ENCODE results near the gene DBN1. TPM values are rescaled to one million over a fixed set of nuclear protein-coding genes. Genes with fewer than 3 reads are reported as not detected.

The DBN1 gene
- total and polyA plus RNA-seq, 2 of the 8 experiments (the other 6 are each of a cell fraction or from before 2014, with no cell fraction given): 168 to 333 TPM

DNA sequence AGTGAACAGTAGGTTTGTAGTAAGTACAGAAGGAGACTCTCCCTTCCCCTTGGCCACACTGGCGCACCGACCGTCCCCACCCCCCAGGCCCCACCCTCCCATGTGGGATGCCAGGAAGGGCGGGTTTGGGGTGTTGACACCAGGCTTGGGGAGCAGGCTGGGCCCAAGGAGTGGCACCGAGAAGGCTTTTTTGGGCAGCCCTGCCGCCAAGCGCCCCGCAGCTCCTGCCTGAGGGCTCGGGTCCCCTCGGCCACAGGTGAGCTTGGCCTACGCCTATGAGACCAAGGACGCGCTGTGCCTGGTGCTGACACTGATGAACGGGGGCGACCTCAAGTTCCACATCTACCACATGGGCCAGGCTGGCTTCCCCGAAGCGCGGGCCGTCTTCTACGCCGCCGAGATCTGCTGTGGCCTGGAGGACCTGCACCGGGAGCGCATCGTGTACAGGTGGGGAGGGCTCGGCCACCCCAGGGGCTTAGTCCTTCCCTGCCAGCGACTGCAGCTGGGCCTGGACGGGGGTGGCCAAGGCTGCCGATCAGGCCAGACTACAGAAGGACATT is 39.7 kb downstream of the DBN1 start (continued):
- TF ChIP-seq, protein P1, sequence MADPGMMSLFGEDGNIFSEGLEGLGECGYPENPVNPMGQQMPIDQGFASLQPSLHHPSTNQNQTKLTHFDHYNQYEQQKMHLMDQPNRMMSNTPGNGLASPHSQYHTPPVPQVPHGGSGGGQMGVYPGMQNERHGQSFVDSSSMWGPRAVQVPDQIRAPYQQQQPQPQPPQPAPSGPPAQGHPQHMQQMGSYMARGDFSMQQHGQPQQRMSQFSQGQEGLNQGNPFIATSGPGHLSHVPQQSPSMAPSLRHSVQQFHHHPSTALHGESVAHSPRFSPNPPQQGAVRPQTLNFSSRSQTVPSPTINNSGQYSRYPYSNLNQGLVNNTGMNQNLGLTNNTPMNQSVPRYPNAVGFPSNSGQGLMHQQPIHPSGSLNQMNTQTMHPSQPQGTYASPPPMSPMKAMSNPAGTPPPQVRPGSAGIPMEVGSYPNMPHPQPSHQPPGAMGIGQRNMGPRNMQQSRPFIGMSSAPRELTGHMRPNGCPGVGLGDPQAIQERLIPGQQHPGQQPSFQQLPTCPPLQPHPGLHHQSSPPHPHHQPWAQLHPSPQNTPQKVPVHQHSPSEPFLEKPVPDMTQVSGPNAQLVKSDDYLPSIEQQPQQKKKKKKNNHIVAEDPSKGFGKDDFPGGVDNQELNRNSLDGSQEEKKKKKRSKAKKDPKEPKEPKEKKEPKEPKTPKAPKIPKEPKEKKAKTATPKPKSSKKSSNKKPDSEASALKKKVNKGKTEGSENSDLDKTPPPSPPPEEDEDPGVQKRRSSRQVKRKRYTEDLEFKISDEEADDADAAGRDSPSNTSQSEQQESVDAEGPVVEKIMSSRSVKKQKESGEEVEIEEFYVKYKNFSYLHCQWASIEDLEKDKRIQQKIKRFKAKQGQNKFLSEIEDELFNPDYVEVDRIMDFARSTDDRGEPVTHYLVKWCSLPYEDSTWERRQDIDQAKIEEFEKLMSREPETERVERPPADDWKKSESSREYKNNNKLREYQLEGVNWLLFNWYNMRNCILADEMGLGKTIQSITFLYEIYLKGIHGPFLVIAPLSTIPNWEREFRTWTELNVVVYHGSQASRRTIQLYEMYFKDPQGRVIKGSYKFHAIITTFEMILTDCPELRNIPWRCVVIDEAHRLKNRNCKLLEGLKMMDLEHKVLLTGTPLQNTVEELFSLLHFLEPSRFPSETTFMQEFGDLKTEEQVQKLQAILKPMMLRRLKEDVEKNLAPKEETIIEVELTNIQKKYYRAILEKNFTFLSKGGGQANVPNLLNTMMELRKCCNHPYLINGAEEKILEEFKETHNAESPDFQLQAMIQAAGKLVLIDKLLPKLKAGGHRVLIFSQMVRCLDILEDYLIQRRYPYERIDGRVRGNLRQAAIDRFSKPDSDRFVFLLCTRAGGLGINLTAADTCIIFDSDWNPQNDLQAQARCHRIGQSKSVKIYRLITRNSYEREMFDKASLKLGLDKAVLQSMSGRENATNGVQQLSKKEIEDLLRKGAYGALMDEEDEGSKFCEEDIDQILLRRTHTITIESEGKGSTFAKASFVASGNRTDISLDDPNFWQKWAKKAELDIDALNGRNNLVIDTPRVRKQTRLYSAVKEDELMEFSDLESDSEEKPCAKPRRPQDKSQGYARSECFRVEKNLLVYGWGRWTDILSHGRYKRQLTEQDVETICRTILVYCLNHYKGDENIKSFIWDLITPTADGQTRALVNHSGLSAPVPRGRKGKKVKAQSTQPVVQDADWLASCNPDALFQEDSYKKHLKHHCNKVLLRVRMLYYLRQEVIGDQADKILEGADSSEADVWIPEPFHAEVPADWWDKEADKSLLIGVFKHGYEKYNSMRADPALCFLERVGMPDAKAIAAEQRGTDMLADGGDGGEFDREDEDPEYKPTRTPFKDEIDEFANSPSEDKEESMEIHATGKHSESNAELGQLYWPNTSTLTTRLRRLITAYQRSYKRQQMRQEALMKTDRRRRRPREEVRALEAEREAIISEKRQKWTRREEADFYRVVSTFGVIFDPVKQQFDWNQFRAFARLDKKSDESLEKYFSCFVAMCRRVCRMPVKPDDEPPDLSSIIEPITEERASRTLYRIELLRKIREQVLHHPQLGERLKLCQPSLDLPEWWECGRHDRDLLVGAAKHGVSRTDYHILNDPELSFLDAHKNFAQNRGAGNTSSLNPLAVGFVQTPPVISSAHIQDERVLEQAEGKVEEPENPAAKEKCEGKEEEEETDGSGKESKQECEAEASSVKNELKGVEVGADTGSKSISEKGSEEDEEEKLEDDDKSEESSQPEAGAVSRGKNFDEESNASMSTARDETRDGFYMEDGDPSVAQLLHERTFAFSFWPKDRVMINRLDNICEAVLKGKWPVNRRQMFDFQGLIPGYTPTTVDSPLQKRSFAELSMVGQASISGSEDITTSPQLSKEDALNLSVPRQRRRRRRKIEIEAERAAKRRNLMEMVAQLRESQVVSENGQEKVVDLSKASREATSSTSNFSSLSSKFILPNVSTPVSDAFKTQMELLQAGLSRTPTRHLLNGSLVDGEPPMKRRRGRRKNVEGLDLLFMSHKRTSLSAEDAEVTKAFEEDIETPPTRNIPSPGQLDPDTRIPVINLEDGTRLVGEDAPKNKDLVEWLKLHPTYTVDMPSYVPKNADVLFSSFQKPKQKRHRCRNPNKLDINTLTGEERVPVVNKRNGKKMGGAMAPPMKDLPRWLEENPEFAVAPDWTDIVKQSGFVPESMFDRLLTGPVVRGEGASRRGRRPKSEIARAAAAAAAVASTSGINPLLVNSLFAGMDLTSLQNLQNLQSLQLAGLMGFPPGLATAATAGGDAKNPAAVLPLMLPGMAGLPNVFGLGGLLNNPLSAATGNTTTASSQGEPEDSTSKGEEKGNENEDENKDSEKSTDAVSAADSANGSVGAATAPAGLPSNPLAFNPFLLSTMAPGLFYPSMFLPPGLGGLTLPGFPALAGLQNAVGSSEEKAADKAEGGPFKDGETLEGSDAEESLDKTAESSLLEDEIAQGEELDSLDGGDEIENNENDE (IDR thresholded peaks at IDR 0.05; ENCODE audit: insufficient replicate concordance, low read length): no peak
- TF ChIP-seq POLR2AphosphoS5 (IDR thresholded peaks at IDR 0.05; ENCODE audit: low read depth, low read length): no peak
